RWPE2 (cell line): ENCODE results near the gene CILP2.

Experiments used
- ATAC-seq: fragments of 200-7000 bp; cut with Tn5 transposase; 3 replicates; pipeline ENCODE4 v1.9.1; 2021; ENCODE audit warnings: low read depth
- DNase-seq: peaks from one replicate; pipeline ENCODE4 v3.0.0-alpha.2; 2020; ENCODE audit warnings: low spot score
- H3K27ac ChIP-seq: fragments of 450-650 bp; 2 replicates; pipeline ENCODE4 v1.5.1; 2017; ENCODE audit warnings: mild to moderate bottlenecking; ENCODE audit not compliant: poor library complexity, severe bottlenecking
- H3K27me3 ChIP-seq: fragments of 250-450 bp; sonication (Bioruptor Pico); 2 replicates; pipeline ENCODE4 v1.5.1; 2021; ENCODE audit warnings: mild to moderate bottlenecking, moderate library complexity; ENCODE audit not compliant: insufficient read depth, poor library complexity, severe bottlenecking
- H3K36me3 ChIP-seq: fragments of 250-450 bp; sonication (Bioruptor Pico); 2 replicates; pipeline ENCODE4 v1.5.1; 2020; ENCODE audit warnings: low read depth, mild to moderate bottlenecking, moderate library complexity
- H3K4me1 ChIP-seq: fragments of 250-450 bp; sonication (Bioruptor Pico); 2 replicates; pipeline ENCODE4 v1.5.1; 2021; ENCODE audit warnings: mild to moderate bottlenecking, moderate library complexity; ENCODE audit not compliant: insufficient read depth, poor library complexity, severe bottlenecking
- H3K4me3 ChIP-seq: fragments of 250-450 bp; sonication (Bioruptor Pico); 2 replicates; pipeline ENCODE4 v1.5.1; 2021; ENCODE audit warnings: mild to moderate bottlenecking, moderate library complexity; ENCODE audit not compliant: severe bottlenecking
- H3K9me3 ChIP-seq: fragments of 250-450 bp; sonication (Bioruptor Pico); 2 replicates; pipeline ENCODE4 v1.5.1; 2021; ENCODE audit warnings: mild to moderate bottlenecking, moderate library complexity; ENCODE audit not compliant: severe bottlenecking
- CTCF ChIP-seq: fragments of 450-650 bp; IDR thresholded peaks from one replicate; pipeline ENCODE4 v1.5.1; 2017; ENCODE audit warnings: mild to moderate bottlenecking, moderate library complexity; ENCODE audit not compliant: poor library complexity, severe bottlenecking

CILP2 gene

GRCh38 chr19:19514215-19514657, 23.8 kb upstream of the CILP2 start:
- H3K4me1 ChIP-seq: no peaks in the 10 kb centered on the region
- no peak for ATAC-seq
- no peak overlapping the region for H3K4me3 ChIP-seq
- H3K27ac ChIP-seq: no peak overlapping the region
- peaks cover 2% of the 10 kb centered on the region for H3K9me3 ChIP-seq
- no peak for TF ChIP-seq CTCF
- peaks cover 9% of the 10 kb centered on the region; the same call in 1 of the 2 replicates for H3K36me3 ChIP-seq
- H3K27me3 ChIP-seq: no peaks in the 10 kb centered on the region
- no peak for DNase-seq

GRCh38 chr19:19514881-19515641, 23.0 kb upstream of the CILP2 start, which contains the start of gene TSSK6:
TSSK6 (minus strand) TSS chr19:19515548; CDS start chr19:19515427, 121 bp downstream.
- ATAC-seq (no peak), DNase-seq (no peak)
- no peaks in the 10 kb centered on the region for H3K4me1 ChIP-seq
- H3K36me3 ChIP-seq: peaks cover 10% of the 10 kb centered on the region
- H3K27ac ChIP-seq: peak within 1 kb of the TSS; percentile 50
- H3K27me3 ChIP-seq: no peaks in the 10 kb centered on the region
- TF ChIP-seq CTCF: no peak
- peaks cover 2% of the 10 kb centered on the region for H3K9me3 ChIP-seq
- H3K4me3 ChIP-seq: peak within 1 kb of the TSS; percentile 64

- Histone ChIP-seq H3K4me3 (peak within 1 kb of the TSS; percentile 64), H3K4me1 (no peaks in the 10 kb centered on the region), H3K27ac (peak within 1 kb of the TSS; percentile 50), H3K9me3 (peaks cover 2% of the 10 kb centered on the region), H3K27me3 (no peaks in the 10 kb centered on the region), H3K36me3 (peaks cover 18% of the 10 kb centered on the region)
- DNase-seq (peak; percentile 86), ATAC-seq (peak; percentile 87)
- TF ChIP-seq CTCF: peak; percentile 34
These were observed 22.2 kb upstream of the CILP2 start, which contains the start of gene NDUFA13 for GRCh38 chr19:19515642-19516519. NDUFA13 (plus strand) TSS chr19:19516225; CDS start chr19:19516239, 14 bp downstream.

- DNase-seq (no peak), ATAC-seq (no peak)
- Histone ChIP-seq H3K4me1 (no peaks in the 10 kb centered on the region), H3K36me3 (peaks cover 26% of the 10 kb centered on the region), H3K27ac (no peak overlapping the region), H3K4me3 (peak overlapping the region; percentile 64), H3K9me3 (peaks cover 2% of the 10 kb centered on the region), H3K27me3 (no peaks in the 10 kb centered on the region)
- no peak for TF ChIP-seq CTCF
These were observed 20.8 kb upstream of the CILP2 start for GRCh38 chr19:19517235-19517619.
